ENCODE results near the gene CHST3. TPM values are rescaled to one million over a fixed set of nuclear protein-coding genes. Genes with fewer than 3 reads are reported as not detected.

Gene CHST3
- total RNA-seq, 2 donors from 2014 or later: 12.9 to 40.8 TPM

- H3K27ac ChIP-seq (ENCODE audit: low read depth, low read length): no peak overlapping the region
- H3K4me1 ChIP-seq (ENCODE audit: control insufficient read depth, insufficient read depth, low read length): no peaks in the 10 kb centered on the region
- no peaks in the 10 kb centered on the region for H3K36me3 ChIP-seq (ENCODE audit: control insufficient read depth, insufficient read depth, low read length)
- Mint-ChIP-seq H3K36me3 (ENCODE audit: low read depth) (no peaks in the 10 kb centered on the region), H3K4me3 (no peak overlapping the region), H3K27ac (no peak overlapping the region), H3K9me3 (peaks cover 3% of the 10 kb centered on the region), H3K4me1 (no peaks in the 10 kb centered on the region), H3K27me3 (ENCODE audit: insufficient read depth) (peaks cover 9% of the 10 kb centered on the region)
- 44 to 64% methylated on average over 2 to 3 of the region's 4 CpGs for WGBS, 2 experiments (ENCODE audit: insufficient coverage in 1 of 2, insufficient read length in 1 of 2)
- TF ChIP-seq CTCF (conservative IDR thresholded peaks at IDR 0.05): no peak
- H3K9me3 ChIP-seq (ENCODE audit: control insufficient read depth, low read length): peaks cover under 1% of the 10 kb centered on the region
- no peak for DNase-seq
- no peak overlapping the region for H3K9ac ChIP-seq (ENCODE audit: extremely low read depth, low read length, poor library complexity, severe bottlenecking)
- no peak overlapping the region for H3K4me3 ChIP-seq (ENCODE audit: low read length)
- H3K27me3 ChIP-seq (ENCODE audit: control insufficient read depth, insufficient read depth, low read length, poor library complexity, severe bottlenecking): peaks cover 2% of the 10 kb centered on the region
Observed at GRCh38 chr10:71927159-71927558, 37.0 kb upstream of the CHST3 start.

- no peaks in the 10 kb centered on the region for H3K36me3 Mint-ChIP-seq (ENCODE audit: low read depth)
- no peak overlapping the region for H3K4me3 Mint-ChIP-seq
- H3K4me1 Mint-ChIP-seq: no peaks in the 10 kb centered on the region
- peaks cover 4% of the 10 kb centered on the region for H3K27me3 ChIP-seq (ENCODE audit: control insufficient read depth, insufficient read depth, low read length, poor library complexity, severe bottlenecking)
- WGBS, 2 experiments (ENCODE audit: insufficient coverage in 1 of 2, insufficient read length in 1 of 2): 83 to 93% methylated on average over 4 to 5 of the region's 5 CpGs
- peaks cover 7% of the 10 kb centered on the region for H3K9me3 Mint-ChIP-seq
- no peak for TF ChIP-seq CTCF (conservative IDR thresholded peaks at IDR 0.05)
- peaks cover 9% of the 10 kb centered on the region for H3K27me3 Mint-ChIP-seq (ENCODE audit: insufficient read depth)
- H3K36me3 ChIP-seq (ENCODE audit: control insufficient read depth, insufficient read depth, low read length): no peaks in the 10 kb centered on the region
- no peak overlapping the region for H3K27ac ChIP-seq (ENCODE audit: low read depth, low read length)
- H3K27ac Mint-ChIP-seq: no peak overlapping the region
- H3K9me3 ChIP-seq (ENCODE audit: control insufficient read depth, low read length): peaks cover 5% of the 10 kb centered on the region
- DNase-seq: no peak
- no peaks in the 10 kb centered on the region for H3K4me1 ChIP-seq (ENCODE audit: control insufficient read depth, insufficient read depth, low read length)
- no peak overlapping the region for H3K9ac ChIP-seq (ENCODE audit: extremely low read depth, low read length, poor library complexity, severe bottlenecking)
- no peak overlapping the region for H3K4me3 ChIP-seq (ENCODE audit: low read length)
Observed at GRCh38 chr10:71927776-71928592, 36.2 kb upstream of the CHST3 start.

- peaks cover 26% of the 10 kb centered on the region for H3K9me3 Mint-ChIP-seq
- WGBS, 2 experiments (ENCODE audit: insufficient coverage in 1 of 2, insufficient read length in 1 of 2): 90% methylated on average over 1 of the region's 1 CpG; no CpG with 5 or more reads in 1 of the 2 experiments
- DNase-seq: no peak
Observed at GRCh38 chr10:71931295-71931694, 32.9 kb upstream of the CHST3 start.

More at GRCh38 chr10:71931295-71931694, 32.9 kb upstream of the CHST3 start:
- Mint-ChIP-seq H3K36me3 (ENCODE audit: low read depth) (no peaks in the 10 kb centered on the region), H3K4me1 (no peaks in the 10 kb centered on the region), H3K27me3 (ENCODE audit: insufficient read depth) (peaks cover 9% of the 10 kb centered on the region), H3K27ac (no peak overlapping the region), H3K4me3 (no peak overlapping the region)
- Histone ChIP-seq H3K36me3 (ENCODE audit: control insufficient read depth, insufficient read depth, low read length) (no peaks in the 10 kb centered on the region), H3K27ac (ENCODE audit: low read depth, low read length) (no peak overlapping the region), H3K9me3 (ENCODE audit: control insufficient read depth, low read length) (peaks cover 5% of the 10 kb centered on the region), H3K27me3 (ENCODE audit: control insufficient read depth, insufficient read depth, low read length, poor library complexity, severe bottlenecking) (peaks cover 4% of the 10 kb centered on the region), H3K9ac (ENCODE audit: extremely low read depth, low read length, poor library complexity, severe bottlenecking) (no peak overlapping the region), H3K4me1 (ENCODE audit: control insufficient read depth, insufficient read depth, low read length) (no peaks in the 10 kb centered on the region), H3K4me3 (ENCODE audit: low read length) (no peak overlapping the region)
- no peak for TF ChIP-seq CTCF (conservative IDR thresholded peaks at IDR 0.05)
